ENCODE results near the gene DNAJC8.

The DNAJC8 gene

DNA sequence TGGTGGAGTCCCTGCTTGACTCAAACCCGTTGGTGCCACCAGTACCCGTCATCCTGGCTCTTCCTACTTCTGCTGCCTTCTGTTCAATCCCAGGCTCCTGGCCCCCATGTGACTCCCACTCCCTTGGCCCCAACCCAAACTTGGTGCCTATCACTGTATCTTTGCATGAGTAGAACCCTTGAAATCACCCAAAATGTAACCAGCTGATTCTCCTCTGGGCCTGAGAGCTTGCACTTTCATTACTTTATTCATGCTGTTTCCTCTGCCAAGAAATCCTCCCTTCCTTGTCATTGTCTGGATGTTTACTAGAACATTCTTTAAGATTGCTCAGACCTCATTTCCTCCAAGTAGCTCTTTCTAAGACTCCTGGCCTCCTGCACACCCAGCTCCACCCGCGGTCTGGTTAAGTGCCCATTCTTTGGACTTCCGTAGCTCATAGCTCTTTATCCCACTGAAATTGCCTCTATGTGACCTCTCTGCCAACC, 72.0 kb downstream of the DNAJC8 start:
- POLR2A ChIA-PET: no interaction called here
- Histone ChIP-seq H3K36me3 (ENCODE audit: control insufficient read depth in 2 of 2, insufficient read depth in 1 of 2, low read length in 2 of 2) (no peaks in the 10 kb centered on the region), H3K4me3 (ENCODE audit: low read depth, low read length) (no peak overlapping the region), H3K9me3 (ENCODE audit: control insufficient read depth, insufficient read depth, low read depth, low read length) (no peaks in the 10 kb centered on the region), H3K4me1 (ENCODE audit: control insufficient read depth, insufficient read depth, low read length) (no peaks in the 10 kb centered on the region), H3K27ac (ENCODE audit: extremely low read depth, low read depth, low read length) (no peak overlapping the region)
- CTCF ChIA-PET: interaction anchor here (0.6 to 1.5 kb wide), 2 partner anchors 23 to 69 kb away, joined by 4 read pairs; no protein-coding TSS in a partner anchor
- TF ChIP-seq ZNF202 (tag by site-specific recombination; IDR thresholded peaks at IDR 0.05; ENCODE audit: borderline replicate concordance) (no peak), ZNF239 (tag by site-specific recombination; IDR thresholded peaks at IDR 0.05) (no peak), ZNF529 (tag by site-specific recombination; IDR thresholded peaks at IDR 0.05; ENCODE audit: insufficient replicate concordance) (no peak), ZNF324 (tag by site-specific recombination; IDR thresholded peaks at IDR 0.05) (no peak), ZFHX2 (tag by site-specific recombination; conservative IDR thresholded peaks at IDR 0.05) (no peak), ZNF792 (tag by site-specific recombination; IDR thresholded peaks at IDR 0.05) (no peak), ZNF398 (tag by site-specific recombination; IDR thresholded peaks at IDR 0.05) (no peak), HOXC10 (CRISPR knock-in tag; IDR thresholded peaks at IDR 0.05) (no peak), SP3 (tag by site-specific recombination; IDR thresholded peaks at IDR 0.05) (no peak), SCRT2 (tag by site-specific recombination; IDR thresholded peaks at IDR 0.05) (no peak)

GRCh38 chr1:28159680-28160079, 73.1 kb downstream of the DNAJC8 start:
- CTCF ChIA-PET: no interaction called here
- H3K4me3 ChIP-seq (ENCODE audit: low read depth, low read length): no peak overlapping the region
- TF ChIP-seq KLF10 (tag by site-specific recombination; IDR thresholded peaks at IDR 0.05) (no peak), ZNF423 (tag by site-specific recombination; IDR thresholded peaks at IDR 0.05) (no peak), ZNF24 (tag by site-specific recombination; IDR thresholded peaks at IDR 0.05) (no peak), ZBTB8A (tag by site-specific recombination; IDR thresholded peaks at IDR 0.05) (no peak), ZBTB1 (tag by site-specific recombination; IDR thresholded peaks at IDR 0.05) (no peak), ZNF292 (tag by site-specific recombination; IDR thresholded peaks at IDR 0.05; ENCODE audit: borderline replicate concordance, low read depth) (no peak), ZSCAN16 (tag by site-specific recombination; IDR thresholded peaks at IDR 0.05) (no peak), ZNF433 (tag by site-specific recombination; IDR thresholded peaks at IDR 0.05; ENCODE audit: low read depth) (no peak), ZNF610 (tag by site-specific recombination; IDR thresholded peaks at IDR 0.05; ENCODE audit: borderline replicate concordance) (no peak), ZNF660 (tag by site-specific recombination; IDR thresholded peaks at IDR 0.05) (no peak), ZSCAN23 (tag by site-specific recombination; IDR thresholded peaks at IDR 0.05) (no peak), ZNF513 (tag by site-specific recombination; IDR thresholded peaks at IDR 0.05) (no peak), ZNF791 (tag by site-specific recombination; IDR thresholded peaks at IDR 0.05) (no peak), ZFP3 (tag by site-specific recombination; IDR thresholded peaks at IDR 0.05; ENCODE audit: low read depth) (no peak), ZNF133 (tag by site-specific recombination; IDR thresholded peaks at IDR 0.05) (no peak), ZNF670 (tag by site-specific recombination; IDR thresholded peaks at IDR 0.05; ENCODE audit: low read depth) (no peak), ZNF561 (tag by site-specific recombination; IDR thresholded peaks at IDR 0.05; ENCODE audit: borderline replicate concordance) (no peak)
- TF ChIP-seq, protein P1, sequence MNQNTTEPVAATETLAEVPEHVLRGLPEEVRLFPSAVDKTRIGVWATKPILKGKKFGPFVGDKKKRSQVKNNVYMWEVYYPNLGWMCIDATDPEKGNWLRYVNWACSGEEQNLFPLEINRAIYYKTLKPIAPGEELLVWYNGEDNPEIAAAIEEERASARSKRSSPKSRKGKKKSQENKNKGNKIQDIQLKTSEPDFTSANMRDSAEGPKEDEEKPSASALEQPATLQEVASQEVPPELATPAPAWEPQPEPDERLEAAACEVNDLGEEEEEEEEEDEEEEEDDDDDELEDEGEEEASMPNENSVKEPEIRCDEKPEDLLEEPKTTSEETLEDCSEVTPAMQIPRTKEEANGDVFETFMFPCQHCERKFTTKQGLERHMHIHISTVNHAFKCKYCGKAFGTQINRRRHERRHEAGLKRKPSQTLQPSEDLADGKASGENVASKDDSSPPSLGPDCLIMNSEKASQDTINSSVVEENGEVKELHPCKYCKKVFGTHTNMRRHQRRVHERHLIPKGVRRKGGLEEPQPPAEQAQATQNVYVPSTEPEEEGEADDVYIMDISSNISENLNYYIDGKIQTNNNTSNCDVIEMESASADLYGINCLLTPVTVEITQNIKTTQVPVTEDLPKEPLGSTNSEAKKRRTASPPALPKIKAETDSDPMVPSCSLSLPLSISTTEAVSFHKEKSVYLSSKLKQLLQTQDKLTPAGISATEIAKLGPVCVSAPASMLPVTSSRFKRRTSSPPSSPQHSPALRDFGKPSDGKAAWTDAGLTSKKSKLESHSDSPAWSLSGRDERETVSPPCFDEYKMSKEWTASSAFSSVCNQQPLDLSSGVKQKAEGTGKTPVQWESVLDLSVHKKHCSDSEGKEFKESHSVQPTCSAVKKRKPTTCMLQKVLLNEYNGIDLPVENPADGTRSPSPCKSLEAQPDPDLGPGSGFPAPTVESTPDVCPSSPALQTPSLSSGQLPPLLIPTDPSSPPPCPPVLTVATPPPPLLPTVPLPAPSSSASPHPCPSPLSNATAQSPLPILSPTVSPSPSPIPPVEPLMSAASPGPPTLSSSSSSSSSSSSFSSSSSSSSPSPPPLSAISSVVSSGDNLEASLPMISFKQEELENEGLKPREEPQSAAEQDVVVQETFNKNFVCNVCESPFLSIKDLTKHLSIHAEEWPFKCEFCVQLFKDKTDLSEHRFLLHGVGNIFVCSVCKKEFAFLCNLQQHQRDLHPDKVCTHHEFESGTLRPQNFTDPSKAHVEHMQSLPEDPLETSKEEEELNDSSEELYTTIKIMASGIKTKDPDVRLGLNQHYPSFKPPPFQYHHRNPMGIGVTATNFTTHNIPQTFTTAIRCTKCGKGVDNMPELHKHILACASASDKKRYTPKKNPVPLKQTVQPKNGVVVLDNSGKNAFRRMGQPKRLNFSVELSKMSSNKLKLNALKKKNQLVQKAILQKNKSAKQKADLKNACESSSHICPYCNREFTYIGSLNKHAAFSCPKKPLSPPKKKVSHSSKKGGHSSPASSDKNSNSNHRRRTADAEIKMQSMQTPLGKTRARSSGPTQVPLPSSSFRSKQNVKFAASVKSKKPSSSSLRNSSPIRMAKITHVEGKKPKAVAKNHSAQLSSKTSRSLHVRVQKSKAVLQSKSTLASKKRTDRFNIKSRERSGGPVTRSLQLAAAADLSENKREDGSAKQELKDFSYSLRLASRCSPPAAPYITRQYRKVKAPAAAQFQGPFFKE (tag by site-specific recombination; IDR thresholded peaks at IDR 0.05; ENCODE audit: borderline replicate concordance): no peak
- H3K36me3 ChIP-seq (ENCODE audit: control insufficient read depth in 2 of 2, insufficient read depth in 1 of 2, low read length in 2 of 2): no peaks in the 10 kb centered on the region
- POLR2A ChIA-PET: no interaction called here
- no peak overlapping the region for H3K27ac ChIP-seq (ENCODE audit: extremely low read depth, low read depth, low read length)
- H3K4me1 ChIP-seq (ENCODE audit: control insufficient read depth, insufficient read depth, low read length): no peaks in the 10 kb centered on the region
- H3K9me3 ChIP-seq (ENCODE audit: control insufficient read depth, insufficient read depth, low read depth, low read length): no peaks in the 10 kb centered on the region
